ENCODE data around the gene ERBB4. TPM values are rescaled to one million over a fixed set of nuclear protein-coding genes. Genes with fewer than 3 reads are reported as not detected.

The ERBB4 gene
- total and polyA plus RNA-seq, 10 of the 15 experiments (the other 5 are each of a cell fraction or from before 2014, with no cell fraction given), result under 0.01 to 0.23 (median 0.01) TPM; not detected in 4

GRCh38 chr2:211674715-211675114, 863.9 kb downstream of the ERBB4 start:
- FAIRE-seq, result no peak
- RAD21 ChIA-PET (ENCODE audit: unreplicated experiment), result no interaction called here
- H3K4me2 ChIP-seq (ENCODE audit: control insufficient read depth, insufficient read depth), result no peak overlapping the region
- no peaks in the 10 kb centered on the region for H3K4me1 ChIP-seq (ENCODE audit: control insufficient read depth, insufficient read depth, low read length)
- no peak overlapping the region for H3K9ac ChIP-seq (ENCODE audit: control insufficient read depth, insufficient read depth, low read length)
- no peak for TF ChIP-seq ASH2L (IDR thresholded peaks at IDR 0.05; ENCODE audit: borderline replicate concordance, low read depth)
- TF ChIP-seq SP1 (IDR thresholded peaks at IDR 0.05; ENCODE audit: low read depth, low read length), result no peak
- TF ChIP-seq NBN (IDR thresholded peaks at IDR 0.05), result no peak
- TF ChIP-seq NFIC (IDR thresholded peaks at IDR 0.05; ENCODE audit: low read depth, low read length), result no peak
- TF ChIP-seq BHLHE40 (IDR thresholded peaks at IDR 0.05; ENCODE audit: borderline replicate concordance in 1 of 2, low read depth in 2 of 2, low read length in 1 of 2), result no peak
- no peak for TF ChIP-seq TCF3 (IDR thresholded peaks at IDR 0.05; ENCODE audit: borderline replicate concordance, insufficient read depth, low read depth, low read length)
- no peak for TF ChIP-seq FOXK2 (IDR thresholded peaks at IDR 0.05)
- no peak for TF ChIP-seq CBX5 (IDR thresholded peaks at IDR 0.05; ENCODE audit: low read depth)
- TF ChIP-seq NFYA (IDR thresholded peaks at IDR 0.05; ENCODE audit: borderline replicate concordance, low read depth, low read length), result no peak
- no peak for TF ChIP-seq SRF (IDR thresholded peaks at IDR 0.05; ENCODE audit: low read depth in 2 of 2, low read length in 2 of 2)
- TF ChIP-seq SUZ12 (IDR thresholded peaks at IDR 0.05; ENCODE audit: unreplicated experiment), result no peak
- no peak for TF ChIP-seq WRNIP1 (IDR thresholded peaks at IDR 0.05; ENCODE audit: borderline replicate concordance, low read depth, low read length)
- BruUV-seq (replicated peaks), result no TSS peak
- H4K20me1 ChIP-seq (ENCODE audit: control insufficient read depth, insufficient read depth), result no peaks in the 10 kb centered on the region
- in situ Hi-C loops (cut with MboI), result no loop called here
- SMC1A ChIA-PET (ENCODE audit: uncharacterized antibody, unreplicated experiment), result no interaction called here
- no peak for DNase-seq (ENCODE audit: low read depth, low spot score)
- no peaks in the 10 kb centered on the region for H3K9me3 ChIP-seq (replicated peaks; ENCODE audit: control insufficient read depth, insufficient read depth, low read length)
- intact Hi-C loops (cut with micrococcal nuclease; ENCODE audit: unreplicated experiment), result no loop called here
- no peak for ATAC-seq
- no peak overlapping the region for H3K4me3 ChIP-seq
- no peaks in the 10 kb centered on the region for H3K79me2 ChIP-seq (ENCODE audit: control insufficient read depth, insufficient read depth, low read length)
- 0% methylated on average over 2 of the region's 2 CpGs for WGBS (ENCODE audit: insufficient coverage, insufficient replicate concordance, low lambda C conversion rate, missing lambda C conversion rate)
- no peak overlapping the region for H2AFZ ChIP-seq (ENCODE audit: control insufficient read depth, low read depth, low read length)
- no peaks in the 10 kb centered on the region for H3K36me3 ChIP-seq (ENCODE audit: control insufficient read depth in 2 of 2, insufficient read depth in 2 of 2, low read length in 1 of 2)
- no peak overlapping the region for H3K27ac ChIP-seq (ENCODE audit: control insufficient read depth, insufficient read depth)
- CTCF ChIA-PET, result no interaction called here
- POLR2A ChIA-PET, result no interaction called here
- H3K27me3 ChIP-seq (replicated peaks in 1 of 2; ENCODE audit: control insufficient read depth in 2 of 2, insufficient read depth in 2 of 2, low read length in 1 of 2), result no peaks in the 10 kb centered on the region
